DND-41 (cell line): ENCODE measurements around the gene UBE2H.

Source experiments
- CTCF ChIP-seq: IDR thresholded peaks from 2 replicates; pipeline ENCODE4 v1.5.1; 2012; ENCODE audit warnings: borderline replicate concordance, low read length, moderate library complexity, mild to moderate bottlenecking; ENCODE audit not compliant: poor library complexity, severe bottlenecking; ENCODE audit errors: extremely low read depth
- EZH2 ChIP-seq: IDR thresholded peaks from 3 replicates; pipeline ENCODE4 v1.6.1; 2012; ENCODE audit warnings: borderline replicate concordance, low read depth, mild to moderate bottlenecking, moderate library complexity, low read length, inconsistent platforms; ENCODE audit not compliant: severe bottlenecking

- TF ChIP-seq CTCF (no peak), EZH2 (no peak)
Measured at GRCh38 chr7:129843978-129844840, 108.6 kb downstream of the UBE2H start.
